GM10266 (cell line): ENCODE measurements around the gene ZBP1.

Source experiments
- DNase-seq: peaks from one replicate; pipeline ENCODE4 v3.0.0; 2012; ENCODE audit errors: extremely low spot score
- CTCF ChIP-seq: IDR thresholded peaks from 2 replicates; pipeline ENCODE4 v1.5.1; 2012; ENCODE audit warnings: mild to moderate bottlenecking, low read depth; ENCODE audit not compliant: control insufficient read depth, insufficient read depth; ENCODE audit errors: missing control alignments

The ZBP1 gene

DNA sequence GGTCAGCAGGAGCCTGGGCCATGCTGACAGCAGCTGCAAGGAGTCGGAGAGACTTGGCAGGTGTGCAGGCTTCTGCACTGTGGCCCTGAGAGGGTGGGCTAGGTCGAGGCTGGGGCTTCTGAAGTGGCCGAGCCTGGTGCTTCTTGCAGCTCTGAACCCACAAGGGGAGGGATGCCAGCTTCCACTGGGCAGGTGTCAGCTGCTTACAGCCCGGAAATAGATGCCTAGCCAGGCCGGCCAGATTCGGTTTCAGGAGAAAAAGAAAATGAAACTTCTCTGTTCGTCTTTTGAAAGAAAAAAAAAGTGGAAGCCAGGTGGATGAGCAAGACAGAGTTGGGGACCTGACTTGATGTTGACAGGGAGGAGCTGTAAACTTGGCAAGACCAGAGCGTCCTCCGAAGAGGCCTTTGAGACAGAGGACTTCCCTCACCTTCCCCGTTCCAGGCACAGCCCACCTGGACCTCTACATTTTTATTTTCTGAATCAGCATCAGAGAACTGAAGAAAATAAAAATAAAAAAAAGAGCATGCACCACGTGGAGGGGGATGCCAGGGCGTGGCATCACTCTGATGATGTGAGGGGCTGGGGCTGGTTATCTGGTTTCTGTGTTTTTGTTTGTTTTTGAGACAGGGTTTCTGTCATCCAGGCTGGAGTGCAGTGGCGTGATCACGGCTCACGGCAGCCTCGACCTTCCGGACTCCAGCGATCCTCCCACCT, at the start of gene ZBP1:
ZBP1 (minus strand) TSS at position 153 of the 717 bp plus-strand sequence; CDS start at position 22, 131 bp downstream.
- DNase-seq: peak; percentile 76
- no peak for TF ChIP-seq CTCF

DNA sequence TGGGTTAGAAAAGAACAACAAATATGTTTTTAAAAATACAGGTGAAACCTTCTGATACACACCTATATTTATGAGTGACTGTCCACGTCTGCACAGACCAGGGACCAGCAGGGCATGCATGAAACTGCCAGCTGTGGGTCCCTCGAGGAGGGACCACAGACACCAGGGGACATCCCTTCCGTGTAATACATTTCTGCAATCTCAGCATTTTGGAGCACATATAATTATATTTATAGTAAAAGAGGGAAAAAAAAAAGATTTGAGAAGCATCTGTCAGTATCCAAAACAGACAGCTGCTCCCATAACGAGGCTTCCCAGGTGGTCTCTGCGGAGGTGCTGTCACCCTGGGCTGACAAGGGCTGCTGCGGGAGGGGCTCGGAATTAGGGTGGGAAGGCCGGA, 49.4 kb upstream of the ZBP1 start:
- no peak for DNase-seq
- no peak for TF ChIP-seq CTCF

GRCh38 chr20:57667924-57668782, 47.9 kb upstream of the ZBP1 start:
- no peak for TF ChIP-seq CTCF
- no peak for DNase-seq

DNA sequence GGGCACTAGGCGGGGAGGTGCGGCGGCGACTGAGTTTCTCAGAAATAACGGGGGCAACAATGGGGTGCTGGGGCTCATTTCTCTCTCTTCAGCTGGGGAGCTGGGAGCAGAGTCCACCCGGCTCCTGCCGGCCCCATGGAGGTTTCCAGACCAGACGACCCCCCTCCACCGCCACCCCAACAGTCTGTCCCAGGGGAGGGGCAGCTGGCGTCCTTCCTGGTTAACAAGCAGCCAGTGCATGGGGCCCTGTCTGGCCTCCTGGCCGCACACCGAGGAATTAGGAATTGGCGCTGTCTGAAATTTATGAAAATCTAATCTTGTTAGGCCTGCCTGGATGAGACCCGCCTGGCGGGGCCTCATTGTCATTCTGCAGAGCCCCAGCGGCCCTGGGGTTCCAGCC, 47.2 kb upstream of the ZBP1 start:
- no peak for DNase-seq
- TF ChIP-seq CTCF: no peak

- DNase-seq: no peak
- TF ChIP-seq CTCF: no peak
These were observed 46.6 kb upstream of the ZBP1 start for GRCh38 chr20:57666834-57667157.

GRCh38 chr20:57666106-57666833, 46.0 kb upstream of the ZBP1 start:
- no peak for DNase-seq
- TF ChIP-seq CTCF: no peak

- no peak for TF ChIP-seq CTCF
- DNase-seq: no peak
These were observed 45.4 kb upstream of the ZBP1 start for GRCh38 chr20:57665589-57665971.
